GM21381 (cell line): ENCODE data around the gene MAGI2.
A peak's percentile ranks its signal among the peaks of the same experiment; 100 is the strongest.
"Not testable (repeated sequence)": the region's sequence is repeated elsewhere in the genome, so short reads cannot be mapped to it uniquely, and the experiment has no call there.

Experiments
- ATAC-seq: cut with Tn5 transposase; IDR thresholded peaks from one replicate; pipeline ENCODE4 v1.9.1; 2021; ENCODE audit warnings: mild to moderate bottlenecking, moderate library complexity; ENCODE audit not compliant: unreplicated experiment

Gene MAGI2

DNA sequence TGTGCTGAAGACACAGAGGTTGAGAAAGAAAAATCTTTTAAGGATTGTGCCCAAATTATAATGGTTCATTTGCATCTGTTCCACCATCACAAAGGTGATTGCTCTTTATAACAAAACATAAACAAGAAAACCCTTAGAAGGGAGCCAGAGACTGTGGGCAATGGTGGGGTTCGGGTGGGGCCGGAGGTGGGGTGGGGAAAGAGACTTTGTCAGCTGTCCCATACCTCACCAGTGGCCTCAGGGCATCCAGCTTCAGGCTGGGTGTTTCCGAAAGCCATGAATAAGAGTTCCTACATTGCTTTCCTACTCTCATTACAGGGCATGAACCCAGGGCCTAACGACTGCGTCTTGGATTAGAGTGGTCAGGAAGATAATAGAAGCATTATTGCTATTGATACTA lies 1427.0 kb downstream of the MAGI2 start:
- ATAC-seq: no peak

DNA sequence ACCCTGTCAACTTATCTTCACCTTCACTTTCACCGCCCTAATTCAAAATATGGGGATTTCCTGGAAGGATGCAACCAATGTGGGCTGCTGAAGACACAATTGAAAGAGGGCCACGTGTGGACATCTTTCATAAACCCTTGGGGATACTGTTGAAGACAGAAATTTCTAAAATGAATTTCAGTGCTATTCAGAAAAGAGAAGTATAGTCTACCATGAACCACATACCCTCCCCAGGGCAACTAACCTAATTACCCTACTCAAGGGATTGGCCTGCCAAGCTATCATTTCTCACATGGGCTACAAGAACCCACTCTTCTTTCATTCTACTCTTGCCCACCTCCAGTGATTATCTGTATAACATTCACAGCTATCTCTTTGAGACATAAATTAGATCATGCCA lies 1428.9 kb downstream of the MAGI2 start:
- ATAC-seq: no peak

DNA sequence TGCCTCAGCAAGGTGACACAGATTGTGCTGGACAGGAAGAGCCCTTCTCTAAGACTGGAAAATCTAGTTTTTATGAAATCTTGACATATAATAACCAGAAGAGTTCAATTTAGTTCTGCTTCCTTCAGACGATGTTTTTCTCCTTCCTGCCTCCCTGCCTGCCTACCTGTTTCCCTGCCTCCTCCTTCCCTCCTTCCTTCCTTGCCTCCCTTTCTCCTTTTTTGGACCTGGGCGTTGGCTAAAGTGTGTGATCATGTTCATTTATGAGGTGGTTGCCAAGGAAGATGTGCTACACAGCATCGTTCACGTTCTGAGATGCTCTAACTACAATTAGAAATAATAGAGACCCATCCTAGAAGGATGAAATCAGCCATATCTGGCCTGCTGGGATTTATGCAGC lies 1430.3 kb downstream of the MAGI2 start:
- ATAC-seq: no peak

DNA sequence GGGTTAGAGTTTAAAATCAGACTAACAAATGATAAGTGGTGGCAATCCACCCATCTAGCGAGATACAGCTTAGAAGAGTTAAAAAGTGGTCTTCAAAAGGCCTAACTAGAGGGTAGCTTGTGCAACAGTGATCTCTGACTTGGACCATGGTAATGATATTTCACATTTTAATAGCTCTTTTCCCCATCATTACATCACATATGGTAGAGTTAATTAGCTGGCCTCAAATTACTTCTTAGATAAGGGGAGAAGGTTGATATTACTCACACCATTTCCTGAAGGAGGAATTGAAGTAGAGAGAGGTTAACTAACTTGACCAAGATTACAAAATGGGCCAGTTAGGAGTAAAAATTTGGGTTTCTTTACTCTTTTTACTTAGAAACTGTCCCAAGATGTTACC lies 1431.3 kb downstream of the MAGI2 start:
- ATAC-seq: no peak

DNA sequence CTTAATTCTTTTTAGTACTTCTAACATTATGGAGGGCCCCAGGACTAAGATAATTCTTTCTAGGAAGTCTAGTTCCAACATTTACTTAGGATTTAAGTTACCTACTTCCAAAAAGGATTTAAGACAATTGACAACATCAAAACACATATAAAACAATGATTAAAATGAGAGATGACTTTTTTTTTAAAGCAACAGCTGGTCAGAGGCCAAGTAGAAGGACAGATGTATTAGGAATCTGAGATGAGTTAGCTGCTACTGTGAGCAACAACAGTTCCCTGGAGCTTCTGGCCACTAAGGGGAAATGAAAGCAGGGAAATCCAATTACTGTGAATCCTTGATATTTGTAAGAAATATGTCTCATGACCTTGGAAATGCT lies 1432.6 kb downstream of the MAGI2 start:
- no peak for ATAC-seq

DNA sequence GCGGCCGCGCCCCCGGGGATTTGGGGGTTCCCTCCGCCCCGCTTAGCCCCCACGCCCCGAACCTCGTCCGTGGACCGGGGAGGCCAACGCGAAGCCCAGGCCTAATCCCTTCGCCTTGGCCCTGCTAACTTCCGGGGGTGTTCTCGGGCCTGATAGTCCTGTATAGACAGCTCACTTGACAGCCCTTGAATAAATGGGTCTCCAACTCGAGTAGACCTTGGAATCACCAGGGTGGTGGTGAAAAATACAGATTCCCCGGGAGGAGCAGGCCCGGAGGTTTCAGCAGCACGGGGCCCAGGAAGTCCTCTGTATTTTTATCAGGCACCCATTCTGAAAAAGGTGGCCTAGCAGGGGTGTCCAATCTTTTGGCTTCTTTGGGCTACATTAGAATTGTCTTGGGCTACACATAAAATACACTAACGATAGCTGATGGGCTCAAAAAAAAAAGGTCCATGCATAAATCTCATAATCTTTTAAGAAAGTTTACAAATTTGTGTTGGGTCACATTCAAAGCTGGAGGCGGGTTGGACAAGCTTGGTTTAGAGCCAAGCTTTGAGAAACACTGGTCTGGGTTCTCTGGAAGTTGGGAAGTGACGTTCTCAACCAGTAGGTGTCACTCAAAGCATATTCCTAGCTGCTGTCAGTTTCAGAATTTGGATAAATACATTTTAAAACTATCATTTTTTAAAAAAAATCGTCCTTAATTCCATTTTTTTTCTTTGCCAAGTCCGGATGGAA lies 1433.2 kb downstream of the MAGI2 start:
- ATAC-seq: peak; percentile 49

DNA sequence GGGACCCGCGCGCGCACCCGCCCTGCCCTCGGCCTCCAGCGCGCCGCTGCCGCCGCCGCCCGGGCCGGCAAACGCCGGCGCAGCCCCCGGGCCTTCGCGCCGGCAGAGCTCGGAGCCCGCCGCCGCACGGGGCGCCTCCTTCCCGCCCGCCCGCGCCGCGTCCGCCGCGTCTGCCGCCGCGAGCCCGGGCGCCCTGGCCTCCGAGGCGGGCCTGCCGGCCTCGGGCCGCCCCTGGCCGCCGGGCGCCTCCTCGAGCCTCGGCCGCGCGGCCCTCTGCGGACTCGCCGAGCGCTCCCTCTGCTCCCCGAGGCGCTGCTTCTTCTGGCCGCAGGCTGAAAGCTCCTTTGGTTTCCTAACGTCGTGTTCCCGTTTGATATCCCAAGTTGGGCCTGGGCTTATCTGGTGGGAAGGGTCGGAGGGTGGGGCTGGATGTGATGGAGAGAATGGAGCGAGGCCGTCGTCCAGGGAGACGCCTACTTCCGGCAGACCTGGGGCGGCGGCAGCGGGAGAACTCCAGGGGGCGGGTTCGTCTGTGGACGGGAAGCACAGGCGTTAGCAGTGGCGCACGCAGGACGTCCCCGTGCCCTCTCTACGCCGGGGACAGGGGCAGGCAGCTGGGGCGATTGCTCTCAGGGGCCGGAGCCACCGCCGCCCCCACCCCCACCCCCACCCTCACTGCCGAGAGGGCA lies 1433.9 kb downstream of the MAGI2 start:
- ATAC-seq: peak; percentile 76

DNA sequence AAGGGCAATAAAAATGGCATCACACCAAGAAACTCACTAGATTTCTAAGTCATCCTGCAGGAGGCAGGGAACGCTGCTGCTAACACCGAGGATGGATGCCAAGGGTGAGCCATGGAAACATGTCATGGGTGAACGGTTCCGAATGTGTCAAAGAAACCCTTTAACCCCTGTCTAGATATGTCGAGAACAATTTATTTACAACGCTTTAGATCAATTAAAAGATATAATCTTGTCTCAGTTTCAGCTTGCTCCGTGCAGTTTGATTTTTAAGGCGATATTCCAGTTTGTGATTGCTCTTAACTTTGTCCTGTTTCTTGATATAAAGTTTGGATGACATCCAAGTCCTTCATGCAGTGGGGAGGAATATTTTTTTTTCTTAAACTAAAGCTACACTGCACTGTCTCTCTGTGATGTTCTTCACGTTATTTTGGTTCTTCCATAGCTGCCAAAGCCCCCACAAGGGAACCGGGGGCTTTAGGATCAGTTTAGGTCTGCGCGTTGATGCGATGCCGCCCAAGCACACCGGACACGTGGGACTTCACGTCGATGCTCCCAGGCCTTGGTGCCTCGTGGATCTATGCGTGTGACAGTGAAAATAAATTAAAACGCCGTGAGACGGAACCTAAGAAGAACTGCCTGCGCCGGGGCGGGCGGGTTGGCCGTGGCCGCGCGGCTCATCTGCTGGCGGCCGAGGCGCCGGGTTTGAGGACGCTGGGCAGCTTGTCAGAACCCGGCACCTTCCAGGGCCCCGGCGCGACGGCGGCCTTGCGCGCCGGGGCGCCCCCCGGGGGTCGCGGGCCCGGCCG lies 1434.6 kb downstream of the MAGI2 start:
- ATAC-seq: no peak

DNA sequence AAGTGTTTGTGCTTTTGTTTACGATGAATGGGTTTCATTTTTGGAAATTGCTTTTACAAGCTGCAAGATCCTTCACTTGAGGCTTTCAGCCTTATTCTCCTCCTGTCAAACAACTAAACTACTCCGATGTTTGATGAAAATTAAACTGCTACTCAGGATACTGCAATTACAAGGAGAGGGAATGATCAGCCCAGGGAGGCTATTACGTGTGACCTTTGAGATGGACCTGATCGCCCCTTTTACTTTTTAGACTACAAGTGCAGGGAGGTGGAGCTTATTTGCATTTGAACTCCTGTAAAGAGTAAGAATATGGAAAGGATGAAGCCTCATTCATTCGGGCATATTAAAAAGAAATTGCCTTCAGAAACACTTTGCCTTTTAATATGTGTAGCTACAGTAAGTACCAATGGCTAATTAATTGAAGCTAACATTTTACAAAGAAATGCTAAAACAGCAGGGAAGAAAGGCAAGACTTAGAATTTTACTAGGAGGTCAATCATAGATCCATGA lies 1435.8 kb downstream of the MAGI2 start:
- no peak for ATAC-seq

DNA sequence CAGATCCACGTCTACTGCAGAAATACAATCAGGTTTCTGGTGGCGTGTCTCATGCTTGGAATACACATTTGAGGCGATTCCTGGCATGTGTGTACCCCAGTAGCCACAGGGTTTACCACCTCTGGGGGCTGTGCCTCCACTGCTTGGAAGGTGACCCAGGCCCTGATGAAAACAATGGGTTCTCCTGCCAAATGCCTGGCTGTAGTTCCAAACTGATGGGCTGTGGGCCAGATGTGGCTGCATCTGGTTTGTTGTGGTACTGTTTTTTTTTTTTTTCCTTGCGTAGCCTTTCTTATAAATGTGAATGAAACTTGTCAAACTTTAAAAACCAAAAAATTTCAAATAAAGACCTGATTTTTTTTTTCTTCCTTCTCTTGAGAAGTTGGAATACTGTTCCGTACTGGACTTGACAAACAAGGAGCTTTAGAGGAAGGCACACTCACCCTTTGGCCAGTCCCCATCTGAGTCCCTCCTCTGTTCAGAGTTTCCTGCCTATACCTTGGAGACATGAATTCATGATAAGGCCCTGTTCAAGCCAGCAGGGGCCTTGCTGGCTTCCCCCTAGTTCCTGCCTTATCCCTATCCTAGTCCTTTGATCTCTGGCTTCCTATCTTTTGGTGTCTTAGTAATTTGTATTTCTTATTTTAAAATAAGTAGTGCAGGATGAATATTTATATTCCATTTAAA lies 1437.8 kb downstream of the MAGI2 start:
- no peak for ATAC-seq

DNA sequence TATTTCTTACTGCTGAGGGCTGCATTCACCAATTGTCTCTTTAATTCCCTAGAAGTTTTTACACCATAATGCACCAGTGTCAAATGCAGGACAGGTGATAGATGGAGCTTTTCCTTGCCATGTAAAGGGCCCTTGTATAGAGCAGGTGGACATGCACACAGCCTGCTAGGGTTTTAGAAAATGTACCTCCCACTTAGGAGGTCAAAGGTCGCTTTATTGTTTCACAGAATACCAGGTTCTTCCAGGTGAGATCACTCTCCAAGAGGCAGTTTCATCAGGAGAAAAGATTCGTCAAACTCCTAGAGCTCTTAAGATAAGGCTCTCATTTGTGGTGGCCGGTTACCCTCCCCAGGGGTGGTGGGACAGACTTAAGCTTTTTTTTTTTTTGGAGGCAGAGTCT lies 1439.1 kb downstream of the MAGI2 start:
- no peak for ATAC-seq

DNA sequence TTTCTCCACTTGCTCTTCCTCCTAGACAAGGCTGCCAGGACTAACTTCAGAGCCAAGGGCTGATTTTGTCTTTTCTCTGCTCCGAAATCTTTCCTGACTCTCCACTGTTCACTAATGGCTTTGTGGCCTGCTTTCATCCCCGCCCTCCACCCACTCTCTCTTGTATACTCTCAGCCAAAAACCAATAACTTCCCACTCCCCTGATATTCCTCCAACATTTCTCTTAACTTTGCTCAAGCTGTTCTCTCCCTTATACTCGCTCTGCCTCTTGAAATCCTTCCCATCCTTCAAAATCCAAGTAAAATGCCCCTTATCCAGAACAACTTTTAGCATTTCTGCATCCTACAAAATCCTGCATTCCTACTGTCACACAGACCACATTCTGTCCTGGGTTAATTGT lies 1440.1 kb downstream of the MAGI2 start:
- ATAC-seq: no peak

DNA sequence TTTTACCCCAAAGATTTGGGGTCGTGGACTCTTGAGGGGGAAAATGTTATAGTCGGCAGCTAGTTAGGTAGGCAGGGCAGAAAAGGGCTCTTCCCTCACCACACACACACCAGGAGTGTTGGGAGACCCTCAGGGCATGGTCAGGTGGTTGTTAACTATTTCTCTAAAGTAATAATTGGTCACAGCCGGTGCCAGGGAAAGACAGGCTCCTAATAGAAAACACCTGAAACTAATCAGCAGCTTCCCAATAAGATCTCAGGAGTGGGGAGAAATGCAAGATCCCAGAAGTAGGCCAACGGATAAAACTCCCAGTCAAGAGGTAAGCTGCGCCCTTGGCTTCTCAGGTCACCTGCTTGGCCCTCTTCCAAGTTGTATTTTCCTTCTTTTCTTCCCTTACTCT lies 1441.8 kb downstream of the MAGI2 start:
- no peak for ATAC-seq

DNA sequence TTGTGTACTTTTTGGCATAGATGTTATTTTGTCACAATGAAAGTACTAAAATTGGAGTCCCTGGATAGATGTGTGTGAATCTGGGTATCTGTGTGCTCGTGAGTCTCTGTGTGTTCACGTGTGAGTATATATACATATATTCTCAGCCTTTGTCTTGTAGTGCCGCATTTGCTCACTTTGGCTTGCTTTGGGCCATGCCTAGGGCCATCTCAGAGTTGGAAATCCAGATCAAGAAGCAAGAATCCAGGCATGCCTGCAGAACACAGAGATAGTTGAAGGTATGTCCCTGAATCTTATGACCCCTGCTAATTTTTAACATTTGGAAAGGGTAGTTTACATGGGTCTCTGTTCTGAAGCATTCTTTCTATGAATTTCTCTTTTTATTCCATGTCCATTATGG lies 1446.2 kb downstream of the MAGI2 start:
- ATAC-seq: no peak

DNA sequence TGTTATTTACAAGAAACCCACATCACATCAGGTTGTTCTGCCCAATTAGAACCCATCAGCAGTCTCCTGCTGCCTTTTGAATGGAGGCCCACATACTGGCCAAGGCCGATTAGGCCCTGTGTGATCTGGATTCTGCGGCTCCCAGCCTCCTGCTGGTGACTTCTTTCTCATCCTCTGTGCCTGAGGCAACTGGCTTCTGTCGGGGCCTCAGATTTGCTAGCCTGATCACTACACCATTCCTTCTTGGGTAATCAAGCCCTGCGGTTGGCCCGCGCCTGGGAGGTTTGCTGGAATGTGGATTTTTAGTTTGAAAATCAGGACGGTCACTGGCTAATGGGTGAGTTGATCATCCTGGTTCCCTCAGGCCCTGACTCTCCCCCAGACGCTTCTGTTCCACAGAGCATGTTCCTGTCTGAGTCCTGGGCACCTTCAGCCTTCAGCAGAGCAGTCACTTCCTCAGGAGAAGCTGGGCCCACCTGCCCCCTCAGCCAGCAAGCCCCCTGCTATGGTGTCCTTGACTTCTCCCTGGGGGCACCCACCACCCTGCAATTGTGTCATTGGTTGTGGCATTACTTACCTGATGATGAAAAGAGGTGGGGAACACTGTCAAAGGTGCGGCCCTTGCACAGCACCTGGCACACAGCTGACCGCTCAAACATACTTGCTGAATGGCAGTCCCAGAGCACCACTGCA lies 1447.3 kb downstream of the MAGI2 start:
- no peak for ATAC-seq

DNA sequence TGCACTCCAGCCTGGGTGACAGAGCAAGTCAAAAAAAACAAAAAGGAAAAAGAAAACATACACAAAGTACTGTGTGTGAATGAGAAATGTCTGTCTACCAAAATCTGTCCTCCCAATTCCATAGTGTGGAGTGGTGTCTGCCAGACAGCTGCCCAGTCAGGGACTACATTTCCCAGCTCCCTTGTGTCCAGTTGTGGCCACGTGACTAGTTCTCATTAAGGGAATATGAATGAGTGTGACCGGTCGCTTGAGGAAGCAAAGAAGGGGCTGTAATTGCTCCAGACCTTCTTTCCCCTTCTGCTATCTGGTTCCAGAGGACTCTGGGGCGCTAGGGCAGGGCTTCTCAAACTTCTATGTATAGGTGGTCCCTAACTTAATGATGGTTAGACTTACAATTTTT lies 1450.8 kb downstream of the MAGI2 start:
- no peak for ATAC-seq

DNA sequence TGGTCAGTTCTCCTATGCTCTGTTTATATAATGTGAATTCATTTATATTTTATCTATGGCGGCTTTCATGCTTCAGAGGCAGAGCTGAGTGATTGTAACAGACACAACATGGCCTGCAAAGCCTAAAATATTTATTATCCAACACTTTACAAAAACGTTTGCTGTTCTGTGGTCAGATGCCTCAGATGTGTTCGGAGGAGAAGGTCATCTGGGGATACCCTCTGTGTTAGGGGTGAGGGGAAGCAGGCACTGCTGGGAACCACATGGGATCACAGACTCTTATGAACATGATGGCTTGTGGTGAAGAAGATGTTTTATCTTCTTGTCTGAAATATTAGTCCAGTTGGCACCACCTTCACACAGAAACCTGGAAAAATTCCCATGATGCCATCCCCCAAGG lies 1451.4 kb downstream of the MAGI2 start:
- ATAC-seq: no peak

DNA sequence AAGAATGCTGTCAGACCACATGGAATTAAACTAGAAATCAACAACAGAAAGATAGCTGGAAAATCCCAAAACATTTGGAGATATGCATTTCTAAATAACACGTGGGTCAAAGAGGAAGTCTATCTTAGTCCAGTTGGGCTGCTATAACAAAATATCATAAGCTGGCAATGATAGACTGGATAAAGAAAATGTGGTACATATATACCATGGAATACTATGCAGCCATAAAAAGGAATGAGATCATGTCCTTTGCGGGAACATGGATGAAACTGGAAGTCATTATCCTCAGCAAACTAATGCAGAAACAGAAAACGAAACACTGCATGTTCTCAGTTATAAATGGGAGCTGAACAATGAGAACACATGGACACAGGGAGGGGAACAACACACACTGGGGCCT lies 1454.3 kb downstream of the MAGI2 start:
- not testable (repeated sequence) for ATAC-seq

DNA sequence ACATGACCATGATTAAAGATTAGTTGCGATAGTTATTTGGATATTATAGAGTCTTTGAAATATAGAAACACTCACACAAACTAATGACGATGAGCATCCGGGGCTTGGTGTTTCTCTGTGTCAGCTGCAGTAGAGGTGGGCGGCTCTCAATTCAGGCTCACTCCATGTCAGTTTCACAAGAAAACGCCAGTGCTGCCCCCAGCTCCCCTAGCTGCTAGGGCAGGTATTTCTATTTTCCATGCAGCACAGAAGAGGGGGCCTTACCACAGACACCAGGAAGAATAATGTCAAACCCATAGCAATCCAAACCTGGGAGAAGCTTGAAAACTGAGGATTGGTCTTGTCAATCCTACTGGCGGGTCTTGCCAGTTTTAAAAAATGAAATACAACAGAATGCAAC lies 1457.8 kb downstream of the MAGI2 start:
- ATAC-seq: no peak

DNA sequence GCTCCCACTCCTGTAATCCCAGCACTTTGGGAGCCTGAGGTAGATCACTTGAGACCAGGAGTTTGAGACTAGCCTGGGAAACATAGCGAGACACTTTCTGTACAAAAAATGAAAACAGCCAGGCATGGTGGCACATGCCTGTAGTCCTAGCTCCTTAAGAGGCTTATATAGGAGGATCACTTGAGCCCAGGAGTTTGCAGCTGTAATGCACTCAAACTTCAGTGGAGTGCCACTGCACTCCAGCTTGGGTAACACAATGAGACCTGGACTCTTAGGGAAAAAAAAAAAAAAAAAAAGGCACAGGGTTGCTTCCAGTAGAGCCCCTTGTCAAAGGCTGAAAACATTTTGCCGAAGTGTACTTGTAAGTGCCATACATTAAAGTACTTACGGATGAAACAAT lies 1459.6 kb downstream of the MAGI2 start:
- no peak for ATAC-seq

DNA sequence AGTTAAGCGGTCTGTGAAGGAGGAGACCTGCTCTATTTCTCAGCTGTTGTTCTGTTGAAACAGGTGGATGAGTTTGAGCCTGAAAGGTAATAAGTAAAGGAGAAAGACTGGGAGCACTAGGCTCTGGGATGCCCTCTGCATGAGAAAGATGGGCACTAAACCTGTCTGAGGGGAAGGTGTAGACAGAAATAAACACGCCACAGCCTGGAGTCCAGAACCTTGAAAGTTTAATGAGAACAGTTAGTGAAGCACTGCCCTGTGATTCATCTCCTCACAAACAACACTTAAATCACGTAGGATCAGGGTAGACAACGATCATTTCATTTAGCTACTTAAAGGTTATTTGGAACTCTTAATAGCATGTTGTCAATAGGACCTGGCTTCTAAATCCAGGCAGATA lies 1461.8 kb downstream of the MAGI2 start:
- no peak for ATAC-seq
